NOMO-1 (cell line): Measurements from ENCODE around the gene TSR3.

ENCODE experiments used
- DNase-seq, 2 experiments: peaks; one replicate each; lab custom pipeline; 2025; ENCODE audit not compliant: unreplicated experiment in 2 of 2; lab: John Stamatoyannopoulos, UW

The TSR3 gene

DNA sequence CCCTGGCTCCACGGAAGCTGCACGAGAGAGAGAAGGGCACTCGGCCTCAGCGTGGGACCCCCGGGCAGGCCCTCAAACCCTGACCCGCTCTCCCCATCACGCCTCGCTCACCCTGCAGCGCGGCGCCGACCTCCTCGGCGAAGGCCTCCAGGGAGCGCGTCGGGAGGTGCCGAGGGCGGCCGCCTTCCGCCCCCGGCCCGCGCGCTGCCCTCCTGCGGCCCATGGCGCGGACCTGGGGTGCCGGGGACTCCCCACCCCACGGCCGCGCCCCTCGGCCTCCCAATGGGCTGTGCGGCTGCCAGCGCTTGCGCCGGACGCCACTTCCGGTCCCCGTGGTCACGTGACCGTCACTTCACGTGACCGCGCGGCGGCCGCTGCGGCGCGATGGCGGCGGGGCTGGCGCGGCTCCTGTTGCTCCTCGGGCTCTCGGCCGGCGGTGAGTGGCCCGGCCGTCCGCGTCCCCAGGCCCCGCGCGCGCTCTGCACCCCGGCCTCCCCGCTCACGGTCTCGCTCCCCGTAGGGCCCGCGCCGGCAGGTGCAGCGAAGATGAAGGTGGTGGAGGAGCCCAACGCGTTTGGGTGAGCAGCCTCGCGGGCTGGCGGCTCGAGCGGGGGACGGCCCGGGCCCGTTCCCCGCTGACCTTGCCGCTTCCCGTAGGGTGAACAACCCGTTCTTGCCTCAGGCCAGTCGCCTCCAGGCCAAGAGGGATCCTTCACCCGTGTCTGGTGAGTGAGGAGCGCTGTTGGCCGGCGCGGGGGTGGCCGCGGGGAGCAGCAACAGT is at the start of gene TSR3, which contains the start of gene GNPTG:
TSR3 (minus strand) TSS at position 297 of the 781 bp plus-strand sequence; CDS start at position 223, 74 bp downstream.
GNPTG (plus strand) TSS at position 350 of the 781 bp plus-strand sequence; CDS start at position 385, 35 bp downstream.
- DNase-seq = peak; percentile 56 to 86

DNA sequence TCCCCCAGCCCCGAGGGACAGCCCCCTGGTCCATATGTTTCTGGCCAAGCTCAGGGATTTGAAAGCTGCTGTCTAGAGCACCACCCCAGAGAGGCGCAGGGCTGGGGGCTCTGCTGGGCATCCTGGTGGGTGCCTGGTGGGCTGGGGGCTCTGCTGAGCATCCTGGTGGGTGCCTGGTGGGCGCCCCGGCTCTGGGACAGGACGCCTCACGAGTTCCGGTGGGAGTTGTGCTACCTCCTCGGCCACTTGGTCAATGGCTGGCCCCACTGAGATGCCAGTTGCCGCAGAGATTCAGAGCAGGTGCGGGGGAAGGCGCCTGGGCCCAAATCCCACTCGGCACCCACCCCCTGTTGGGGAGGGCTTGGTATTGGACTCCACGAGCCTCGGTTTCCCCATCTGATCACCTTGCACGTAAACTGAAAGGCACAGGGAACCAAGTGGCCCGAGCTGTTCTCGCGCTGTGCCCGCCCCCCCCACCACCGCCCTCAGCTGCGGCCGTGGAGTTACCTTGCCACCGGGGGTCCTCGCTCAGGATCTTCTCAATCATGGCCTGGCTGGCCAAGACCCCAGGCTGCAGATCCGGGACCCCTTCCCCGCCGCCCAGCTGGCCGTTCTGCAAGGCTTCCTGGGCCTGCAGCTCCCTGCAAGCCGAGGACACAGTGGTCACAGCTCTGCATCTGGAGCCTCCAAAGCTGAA is 49.5 kb upstream of the TSR3 start:
- DNase-seq = no peak

DNA sequence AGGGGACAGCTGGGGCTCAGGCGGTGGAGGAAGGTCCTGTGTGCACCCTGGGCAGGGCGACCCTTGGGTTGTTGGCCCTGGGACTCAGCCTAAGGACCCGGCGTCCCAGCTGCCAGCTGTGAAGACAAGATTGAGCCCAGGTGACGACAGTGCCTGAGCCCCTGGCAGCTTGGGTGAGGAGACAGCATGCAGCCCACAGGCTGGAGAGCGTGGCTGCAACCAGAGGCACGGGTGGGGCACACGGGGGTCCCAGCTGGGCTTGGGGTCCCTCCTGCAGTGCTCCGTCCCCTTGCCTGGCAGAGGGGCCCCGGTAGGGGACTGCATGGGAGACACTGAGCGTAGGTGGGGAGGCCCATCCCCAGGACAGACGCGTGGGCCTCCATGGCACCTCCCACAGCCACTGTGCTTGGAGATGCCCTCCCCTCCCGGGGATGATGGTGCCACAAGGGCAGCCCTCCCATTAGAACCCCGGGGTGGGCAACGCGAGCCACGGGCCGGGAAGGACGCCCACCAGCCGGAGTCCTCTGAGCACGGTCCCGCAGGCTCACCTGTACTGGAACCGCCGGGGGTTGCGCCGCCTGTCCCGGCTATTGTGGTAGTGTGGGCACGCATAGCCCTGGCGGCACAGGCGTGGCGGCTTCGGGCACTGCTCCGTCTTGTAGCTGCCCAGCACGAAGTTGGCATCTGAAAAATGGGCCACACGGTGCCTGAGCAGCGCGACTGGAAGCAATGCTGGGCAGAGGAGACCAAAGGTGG is 47.3 kb upstream of the TSR3 start:
- no peak for DNase-seq

DNA sequence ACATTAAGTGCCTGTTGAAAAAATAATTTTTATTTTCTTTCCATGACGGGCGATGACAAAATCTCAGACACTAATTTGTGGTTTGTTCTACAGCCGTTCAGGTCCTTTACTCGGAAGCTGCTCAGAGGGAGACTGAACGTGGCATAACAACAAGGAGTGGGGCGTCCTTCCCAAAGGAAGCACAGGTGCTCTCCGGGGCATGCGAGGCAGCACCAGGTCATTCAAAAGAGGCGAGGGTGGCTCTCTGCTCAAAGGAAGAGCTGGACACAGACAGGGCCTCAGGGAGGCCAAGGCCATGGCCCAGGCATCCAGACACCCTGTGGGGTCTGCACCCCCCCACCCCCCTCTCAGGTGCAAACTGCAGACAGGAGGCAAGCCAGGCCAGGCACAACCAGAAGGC is 46.7 kb upstream of the TSR3 start:
- no peak for DNase-seq

DNA sequence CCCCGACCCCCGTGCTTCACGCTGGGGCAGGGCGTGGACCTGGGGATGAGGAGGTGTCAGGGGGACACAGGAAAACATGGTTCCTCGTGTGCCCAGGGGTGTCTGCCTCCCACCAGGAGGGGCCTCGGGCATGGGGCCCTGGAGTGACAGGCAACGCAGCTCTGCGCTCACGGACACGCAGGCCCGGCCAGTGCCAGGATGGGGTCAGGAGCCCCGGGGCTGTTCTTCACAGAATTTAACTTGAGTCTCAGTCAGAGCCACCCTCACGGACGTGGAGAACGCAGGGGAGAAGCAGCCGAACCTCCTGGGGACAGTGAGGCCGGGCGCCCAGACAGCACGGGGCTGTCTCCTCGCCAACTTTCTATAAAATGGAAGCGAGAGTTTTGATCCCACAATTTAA is 46.1 kb upstream of the TSR3 start:
- DNase-seq = no peak

DNA sequence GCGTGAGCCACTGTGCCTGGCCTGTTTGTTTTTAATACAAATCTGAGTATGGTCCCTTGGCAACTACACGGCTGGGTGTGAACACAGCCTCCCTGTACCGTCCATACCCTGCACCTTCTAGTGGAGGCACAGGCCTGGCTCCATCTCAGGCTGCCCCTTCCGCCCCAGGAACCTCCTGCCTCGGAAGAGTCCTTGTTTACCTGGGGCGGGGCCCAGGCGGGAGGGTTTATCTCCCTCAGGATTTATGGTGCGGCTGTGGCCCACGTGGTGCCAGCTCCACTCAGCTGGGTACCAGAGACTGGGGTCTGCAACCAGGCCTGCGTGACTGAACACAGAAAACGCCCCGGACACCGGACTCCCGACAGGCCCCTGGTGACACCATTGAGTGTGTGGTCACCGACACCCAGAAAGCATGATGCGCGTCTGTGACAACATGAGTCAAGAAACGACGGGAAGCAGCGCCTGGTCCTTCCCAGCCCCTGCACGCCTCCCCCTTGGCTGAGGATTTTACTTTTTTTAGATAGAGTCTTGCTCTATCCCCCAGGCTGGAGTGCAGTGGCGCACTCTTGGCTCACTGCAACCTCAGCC is 43.9 kb upstream of the TSR3 start:
- no peak for DNase-seq

DNA sequence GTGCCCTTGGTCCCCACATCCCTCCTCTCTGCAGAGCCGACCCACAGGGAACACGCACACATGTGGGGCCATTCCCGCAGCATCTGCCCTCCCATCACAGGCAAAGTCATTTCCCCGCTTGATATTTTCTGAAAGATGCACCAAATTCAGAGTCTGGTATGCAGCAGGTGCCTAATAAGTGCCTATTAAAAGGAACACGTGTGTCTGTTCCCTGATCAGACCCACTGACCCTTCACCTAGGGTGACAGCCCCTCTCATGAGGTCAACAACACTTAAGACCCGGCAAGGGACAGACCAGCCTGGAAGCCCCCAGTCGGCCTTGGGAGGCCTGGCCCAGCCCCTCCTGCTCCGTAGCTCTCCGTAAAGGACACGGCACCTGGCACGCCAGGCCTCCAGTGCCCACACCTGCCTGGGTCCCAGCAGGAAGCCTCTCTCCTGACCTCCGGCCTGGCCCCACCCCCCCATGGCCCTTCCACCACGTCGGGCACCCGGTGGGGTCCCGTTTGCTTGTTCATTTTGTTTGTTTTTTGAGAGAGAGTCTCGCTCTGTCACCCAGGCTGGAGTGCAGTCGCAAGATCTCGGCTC is 42.8 kb upstream of the TSR3 start:
- no peak for DNase-seq

DNA sequence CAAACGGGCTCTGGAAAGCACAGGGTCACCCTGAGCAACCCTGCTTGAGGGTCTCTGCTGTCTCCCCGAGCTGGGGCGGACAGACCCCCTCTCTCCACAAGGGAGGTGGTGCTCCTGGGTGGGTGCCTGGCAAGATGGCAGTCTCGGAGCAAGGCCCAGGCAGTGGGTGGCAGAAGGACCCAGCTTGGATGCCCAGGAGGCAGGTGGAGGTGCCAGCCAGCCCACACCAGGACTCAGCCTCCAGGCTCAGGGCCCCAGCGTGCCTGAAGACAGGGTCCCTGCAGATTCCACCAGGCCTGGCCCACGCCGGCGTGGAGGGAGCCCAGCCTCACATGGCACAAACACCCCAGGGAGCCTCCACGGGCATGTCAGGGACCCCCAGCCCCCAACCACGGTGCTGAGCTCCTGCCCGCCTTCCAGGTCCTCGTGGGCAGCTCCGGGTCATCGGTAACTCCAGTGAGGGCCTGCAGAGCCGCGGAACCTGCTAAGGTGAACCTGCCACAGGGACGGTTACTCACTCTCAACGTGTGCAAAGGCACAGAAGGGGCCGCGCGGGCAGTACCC is 42.0 kb upstream of the TSR3 start:
- DNase-seq = no peak

DNA sequence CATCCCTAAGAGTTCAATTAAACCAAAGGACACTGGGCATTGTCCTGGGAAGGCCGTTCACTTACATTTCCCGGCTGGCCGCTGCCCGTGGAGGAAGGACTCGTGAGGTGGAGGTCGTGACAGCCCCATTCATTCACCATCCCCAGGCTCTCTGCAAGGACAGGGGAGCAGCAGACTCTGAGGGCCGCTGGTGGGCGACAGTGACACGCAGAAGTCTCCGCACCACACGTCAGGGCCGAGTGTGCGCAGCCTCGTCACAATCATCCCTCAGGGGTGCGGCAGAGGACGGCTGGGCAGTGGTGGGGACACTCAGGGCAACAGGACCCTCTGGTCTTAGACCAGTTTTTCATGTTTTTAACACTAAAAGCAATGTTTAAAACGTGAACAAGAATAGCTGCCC is 41.1 kb upstream of the TSR3 start:
- DNase-seq = no peak

DNA sequence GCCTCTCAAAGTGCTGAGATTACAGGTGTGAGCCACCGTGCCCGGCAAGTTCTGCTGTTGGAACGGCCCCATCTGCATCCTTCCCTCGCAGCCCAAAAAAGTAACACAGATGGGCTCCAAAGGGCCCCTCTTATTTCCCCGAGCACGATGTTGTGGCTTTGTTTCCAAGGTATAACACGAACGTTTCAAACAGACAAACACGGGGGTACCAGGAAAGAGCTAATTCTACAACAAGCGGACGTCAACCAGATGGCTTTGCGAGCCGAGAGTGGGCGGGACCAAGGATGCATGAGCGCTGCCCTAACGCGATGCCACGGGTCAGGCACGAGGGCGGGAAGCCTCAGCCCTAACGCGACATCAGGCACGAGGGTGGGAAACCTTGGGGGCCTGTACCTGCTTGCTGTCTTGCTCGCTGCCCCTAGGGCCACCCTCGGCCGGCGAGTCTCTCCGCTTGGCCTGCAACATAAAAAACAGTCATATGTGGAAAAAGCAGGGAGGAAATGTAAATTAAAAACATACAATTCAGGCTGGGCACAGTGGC is 38.6 kb upstream of the TSR3 start:
- no peak for DNase-seq

DNA sequence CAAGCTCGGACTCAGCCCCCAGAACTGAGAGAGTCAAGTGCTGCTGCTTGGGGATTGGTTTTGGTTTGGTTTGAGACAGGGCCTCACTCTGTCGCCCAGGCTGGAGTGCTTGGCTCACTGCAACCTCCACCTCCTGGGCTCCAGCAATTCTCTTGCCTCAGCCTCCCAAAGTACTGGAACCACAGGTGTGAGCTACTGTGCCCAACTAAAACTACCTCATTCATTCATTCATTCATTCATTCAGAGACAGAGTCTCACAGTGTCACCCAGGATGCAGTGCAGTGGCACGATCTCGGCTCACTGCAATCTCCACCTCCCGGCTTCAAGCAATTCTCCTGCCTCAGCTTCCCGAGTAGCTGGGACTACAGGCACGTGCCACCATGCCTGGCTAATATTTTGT is 38.1 kb upstream of the TSR3 start:
- DNase-seq = no peak

DNA sequence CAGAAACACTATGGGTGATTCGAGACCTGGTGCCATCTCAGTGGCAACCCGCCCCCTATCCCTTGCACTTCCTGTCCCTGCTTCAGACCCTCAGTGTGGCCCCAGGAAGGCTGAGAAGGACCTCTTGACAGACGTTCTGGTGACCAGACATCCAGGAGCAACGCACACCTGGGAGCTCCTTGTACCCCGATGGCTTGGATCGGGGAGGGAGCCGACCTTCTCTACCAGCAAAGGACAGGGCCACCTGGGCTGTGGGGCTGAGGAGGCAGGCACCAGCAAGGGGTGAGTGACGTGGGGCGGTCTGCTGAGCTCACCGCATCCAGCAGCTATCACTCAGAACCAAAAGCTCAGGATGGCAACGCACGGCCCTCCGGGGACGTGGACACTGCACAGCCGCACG is 35.7 kb upstream of the TSR3 start:
- DNase-seq = no peak

DNA sequence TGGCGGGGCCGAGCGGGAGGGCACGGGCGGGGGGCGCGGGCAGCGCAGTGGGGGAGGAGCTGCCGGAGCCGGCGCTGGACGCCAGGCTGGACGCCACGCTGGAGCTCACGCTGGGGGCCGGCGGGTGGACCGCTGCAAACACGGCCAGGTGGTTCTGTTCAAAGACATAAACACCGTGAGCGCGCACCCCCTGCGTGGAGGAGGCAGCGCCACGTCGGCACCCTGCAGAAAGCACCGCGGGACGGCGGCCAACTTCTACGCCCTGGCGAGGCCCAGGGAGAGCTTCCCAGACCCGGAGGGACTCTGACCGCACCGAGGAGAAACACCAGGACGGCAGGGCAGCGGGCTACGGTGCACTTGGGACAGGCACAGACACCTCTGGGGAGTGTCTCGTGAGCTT is 33.6 kb upstream of the TSR3 start:
- DNase-seq = no peak

DNA sequence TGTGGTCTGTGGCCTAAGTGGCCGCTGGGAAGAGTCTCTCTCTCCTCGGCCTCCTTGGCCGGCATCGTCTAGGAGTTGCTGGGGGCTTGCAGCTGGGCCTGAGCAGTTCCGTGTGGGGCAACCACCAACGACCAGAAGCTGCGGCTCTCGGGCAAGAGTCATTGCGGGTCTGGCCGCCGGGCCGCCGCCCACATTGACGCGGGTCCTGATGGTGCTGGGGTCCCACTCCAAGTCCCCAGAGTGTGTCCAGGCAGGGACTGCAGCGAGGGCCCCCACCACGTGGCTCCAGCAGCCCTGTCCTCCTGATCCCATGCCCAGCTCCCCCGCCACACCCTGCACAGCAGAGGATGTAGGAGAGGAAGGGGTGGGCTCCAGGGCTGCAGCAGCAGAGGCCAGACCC is 31.9 kb upstream of the TSR3 start:
- DNase-seq = no peak

DNA sequence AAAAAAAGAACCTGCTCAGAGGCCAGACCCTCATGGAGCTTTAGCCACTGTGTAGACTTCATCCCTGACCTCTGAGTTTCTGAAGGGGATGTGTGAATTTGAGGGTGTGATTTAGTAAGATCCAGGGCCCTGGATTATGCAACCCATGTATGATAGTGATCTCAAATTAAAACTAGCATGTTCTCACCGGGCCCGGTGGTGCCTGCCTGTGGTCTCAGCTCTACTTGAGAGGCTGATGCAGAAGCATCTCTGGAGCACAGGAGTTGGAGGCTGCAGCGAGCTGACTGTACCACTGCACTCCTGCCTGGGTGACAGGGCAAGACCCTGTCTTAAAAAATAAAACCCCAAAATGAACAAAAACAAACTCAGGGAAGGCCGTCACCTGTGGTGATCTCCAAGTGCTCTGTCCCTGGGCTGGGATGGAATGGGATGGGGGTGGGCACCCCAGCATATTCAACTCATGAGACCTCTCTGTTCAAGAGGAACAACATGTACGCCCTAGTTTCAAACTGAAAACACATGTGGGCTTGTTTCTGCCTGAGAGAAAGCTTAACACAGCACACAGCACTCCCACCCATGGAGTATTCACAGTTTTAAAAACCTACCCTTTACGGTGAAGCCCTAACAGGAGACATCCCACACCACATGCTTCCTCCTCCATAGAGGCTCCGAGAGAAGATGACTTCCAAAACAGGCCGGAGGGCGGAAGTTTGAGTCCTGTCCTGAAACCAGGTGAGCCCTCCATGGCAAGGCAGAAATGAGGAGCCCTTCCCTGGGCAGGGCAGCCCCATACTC is 30.1 kb upstream of the TSR3 start:
- no peak for DNase-seq

DNA sequence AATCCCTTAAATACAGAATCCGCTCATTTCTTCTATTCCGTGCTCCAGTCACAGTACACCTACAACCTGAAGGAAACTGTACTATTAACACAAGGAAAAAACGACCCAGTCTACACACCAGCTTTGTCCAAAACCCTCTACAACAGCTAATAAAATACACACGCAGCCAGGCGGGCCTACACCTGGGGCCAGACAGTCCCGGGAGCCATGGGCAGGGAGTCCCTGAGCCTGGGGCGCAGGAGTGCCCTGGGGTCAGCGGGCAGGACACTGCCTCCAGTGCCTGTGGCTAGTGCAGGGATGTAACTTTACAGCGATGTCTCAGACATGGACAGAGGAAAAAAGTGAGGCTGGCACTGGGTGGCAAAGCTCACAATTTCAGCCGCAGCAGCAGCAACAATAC is 28.5 kb upstream of the TSR3 start:
- no peak for DNase-seq

DNA sequence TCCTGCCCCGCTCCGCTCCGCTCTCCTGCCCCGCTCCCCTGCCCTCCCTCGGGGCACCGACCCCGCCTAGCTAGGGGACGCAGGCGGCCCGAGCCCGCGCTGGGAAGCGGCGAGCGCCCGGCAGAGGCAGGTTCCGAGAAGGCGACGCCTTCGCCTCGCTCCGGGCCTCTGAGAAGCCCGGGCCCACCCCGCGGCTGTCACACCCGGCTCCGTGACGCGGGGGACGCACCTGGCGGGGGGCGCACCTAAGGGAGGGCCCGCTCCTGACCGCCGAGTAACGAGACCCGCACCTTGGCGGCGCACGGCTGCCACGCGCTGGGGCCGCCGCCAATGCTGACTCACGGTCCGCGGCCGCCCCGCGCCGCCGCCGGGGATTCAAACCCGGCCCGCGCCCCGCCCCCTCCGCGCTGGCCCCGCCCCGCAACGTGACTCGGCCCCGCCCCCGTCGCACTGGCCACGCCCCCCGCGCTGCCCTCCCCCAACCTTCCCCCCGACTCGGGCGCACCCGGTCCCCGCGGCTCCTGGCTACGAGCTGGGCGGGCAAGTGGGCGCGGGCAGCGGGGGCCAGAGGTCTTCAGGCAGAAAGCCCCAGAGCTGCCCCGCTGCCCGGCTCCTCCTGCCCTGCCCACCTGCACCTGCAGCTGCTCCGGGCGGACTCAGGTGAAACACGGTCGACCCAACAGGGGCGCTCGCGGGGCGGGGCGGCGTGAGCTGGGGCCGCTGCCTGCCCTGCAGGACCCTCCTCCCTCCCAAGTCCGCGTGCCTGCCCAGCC is 27.8 kb upstream of the TSR3 start:
- DNase-seq = peak; percentile 6 to 47

DNA sequence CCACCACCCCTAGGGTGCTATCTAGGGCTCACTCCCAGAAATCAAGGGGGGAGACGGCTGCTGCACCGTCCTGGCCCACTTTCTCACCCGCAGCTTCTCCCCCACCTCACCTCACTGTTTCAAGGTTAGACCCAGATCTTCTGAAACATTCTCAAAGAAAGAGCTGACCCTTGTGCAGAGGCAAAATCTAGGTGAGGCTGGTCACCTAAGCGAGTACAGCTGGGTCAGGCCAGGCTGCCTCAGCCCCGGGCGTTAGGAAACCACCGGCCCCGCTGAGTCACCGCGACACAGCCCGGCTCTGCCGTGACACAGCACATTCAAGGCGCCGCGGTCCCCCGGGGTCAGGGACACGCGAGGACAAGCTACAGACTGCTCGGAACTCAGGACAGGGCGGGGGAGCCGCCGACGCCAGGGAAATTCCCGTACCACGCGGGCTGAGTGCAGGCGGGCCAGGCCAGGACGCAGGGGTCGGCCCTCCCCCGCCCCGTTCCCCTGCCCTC is 27.2 kb upstream of the TSR3 start:
- DNase-seq = peak; percentile 52 to 70
